Caco-2 (cell line): ENCODE measurements around the gene DDX21. TPM values are rescaled to one million over a fixed set of nuclear protein-coding genes. Genes with fewer than 3 reads are reported as not detected.

Source experiments
- BruUV-seq: library from RNA; stranded (reverse); fragments of 400-500 nt; replicated peaks from 2 replicates; lab custom pipeline; 2021; lab: Mats Ljungman, UMichigan
- CTCF ChIA-PET: fragments of 300-600 bp; sonication (Branson Sonifier 250); formaldehyde crosslinking; loops from one replicate; lab custom pipeline; 2022; ENCODE audit warnings: antibody characterized with exemption; lab: Charles Lee
- POLR2A ChIA-PET: fragments of 300-600 bp; sonication (Branson Sonifier 250); formaldehyde crosslinking; loops from one replicate; lab custom pipeline; 2022; ENCODE audit warnings: antibody characterized with exemption; lab: Charles Lee
- DNase-seq, 2 experiments: peaks; one replicate each; pipeline versions ENCODE4 v3.0.0 to v3.0.0-alpha.2; 2020 to 2022
- H3K27me3 ChIP-seq: replicated peaks from 2 replicates; pipeline ENCODE4 v1.6.0; 2011; ENCODE audit warnings: low read length; ENCODE audit not compliant: control insufficient read depth, insufficient read depth
- H3K36me3 ChIP-seq: 2 replicates; pipeline ENCODE4 v1.5.1; 2011; ENCODE audit warnings: low read length; ENCODE audit not compliant: control insufficient read depth, insufficient read depth
- H3K4me1 ChIP-seq: fragments of 250-450 bp; sonication (Bioruptor Pico); 2 replicates; pipeline ENCODE4 v1.5.1; 2020; ENCODE audit warnings: mild to moderate bottlenecking
- H3K4me3 ChIP-seq: 2 replicates; pipeline ENCODE4 v1.5.1; 2011; ENCODE audit warnings: low read depth, mild to moderate bottlenecking, control low read depth, low read length
- H3K9me3 ChIP-seq: fragments of 250-450 bp; sonication (Bioruptor Pico); 2 replicates; pipeline ENCODE4 v1.5.1; 2020; ENCODE audit warnings: mild to moderate bottlenecking, moderate library complexity
- H3K27ac Mint-ChIP-seq: one replicate; pipeline ENCODE4 v1.8.0; 2022; ENCODE audit warnings: mixed read lengths; ENCODE audit not compliant: unreplicated experiment
- H3K27me3 Mint-ChIP-seq: one replicate; pipeline ENCODE4 v1.8.0; 2022; ENCODE audit warnings: mixed read lengths; ENCODE audit not compliant: insufficient read depth, unreplicated experiment
- H3K36me3 Mint-ChIP-seq: one replicate; pipeline ENCODE4 v1.8.0; 2022; ENCODE audit warnings: mild to moderate bottlenecking, mixed read lengths; ENCODE audit not compliant: insufficient read depth, unreplicated experiment
- H3K4me1 Mint-ChIP-seq: one replicate; pipeline ENCODE4 v1.8.0; 2022; ENCODE audit warnings: low read depth, mixed read lengths; ENCODE audit not compliant: unreplicated experiment
- H3K4me3 Mint-ChIP-seq: one replicate; pipeline ENCODE4 v1.8.0; 2022; ENCODE audit warnings: mild to moderate bottlenecking, moderate library complexity, mixed read lengths; ENCODE audit not compliant: unreplicated experiment
- H3K9me3 Mint-ChIP-seq: one replicate; pipeline ENCODE4 v1.8.0; 2022; ENCODE audit warnings: mixed read lengths; ENCODE audit not compliant: unreplicated experiment
- intact Hi-C: fragments of 100-400 bp; cut with micrococcal nuclease; formaldehyde crosslinking; loops from one replicate; pipeline ENCODE4 v1.10.0; 2022; ENCODE audit not compliant: unreplicated experiment
- total RNA-seq: library from RNA; stranded (reverse); gene quantifications from 2 replicates; pipeline ENCODE4 v1.2.3, GENCODE V29; 2022
- TF ChIP-seq, protein P1 (sequence below), 2 experiments: fragments of 200-600 bp in 1 of 2; IDR thresholded peaks; 1 replicate in 1 of 2; 2 replicates in 1 of 2; pipeline versions ENCODE4 v1.5.1 to v1.8.0; 2011 to 2022; ENCODE audit warnings: antibody characterized with exemption in 1 of 2, control low read depth in 1 of 2, inconsistent platforms in 1 of 2, low read depth in 1 of 2, low read length in 1 of 2, mild to moderate bottlenecking in 1 of 2, moderate library complexity in 1 of 2; ENCODE audit not compliant: insufficient read depth in 1 of 2, severe bottlenecking in 1 of 2, unreplicated experiment in 1 of 2

The DDX21 gene
- total RNA-seq, 1 experiment from 2014 or later: 239 TPM

GRCh38 chr10:68957654-68958053 is 1.7 kb downstream of the DDX21 start:
- CTCF ChIA-PET: interaction anchor here (0.6 kb wide), 1 partner anchor 611 kb away, joined by 3 read pairs; no protein-coding TSS in a partner anchor
- Histone ChIP-seq H3K4me3 (peak overlapping the region; percentile 95), H3K9me3 (no peaks in the 10 kb centered on the region), H3K4me1 (peaks cover 11% of the 10 kb centered on the region), H3K27me3 (no peaks in the 10 kb centered on the region), H3K36me3 (no peaks in the 10 kb centered on the region)
- no TSS peak for BruUV-seq
- TF ChIP-seq, protein P1, sequence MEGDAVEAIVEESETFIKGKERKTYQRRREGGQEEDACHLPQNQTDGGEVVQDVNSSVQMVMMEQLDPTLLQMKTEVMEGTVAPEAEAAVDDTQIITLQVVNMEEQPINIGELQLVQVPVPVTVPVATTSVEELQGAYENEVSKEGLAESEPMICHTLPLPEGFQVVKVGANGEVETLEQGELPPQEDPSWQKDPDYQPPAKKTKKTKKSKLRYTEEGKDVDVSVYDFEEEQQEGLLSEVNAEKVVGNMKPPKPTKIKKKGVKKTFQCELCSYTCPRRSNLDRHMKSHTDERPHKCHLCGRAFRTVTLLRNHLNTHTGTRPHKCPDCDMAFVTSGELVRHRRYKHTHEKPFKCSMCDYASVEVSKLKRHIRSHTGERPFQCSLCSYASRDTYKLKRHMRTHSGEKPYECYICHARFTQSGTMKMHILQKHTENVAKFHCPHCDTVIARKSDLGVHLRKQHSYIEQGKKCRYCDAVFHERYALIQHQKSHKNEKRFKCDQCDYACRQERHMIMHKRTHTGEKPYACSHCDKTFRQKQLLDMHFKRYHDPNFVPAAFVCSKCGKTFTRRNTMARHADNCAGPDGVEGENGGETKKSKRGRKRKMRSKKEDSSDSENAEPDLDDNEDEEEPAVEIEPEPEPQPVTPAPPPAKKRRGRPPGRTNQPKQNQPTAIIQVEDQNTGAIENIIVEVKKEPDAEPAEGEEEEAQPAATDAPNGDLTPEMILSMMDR (IDR thresholded peaks at IDR 0.05; ENCODE audit: insufficient read depth in 1 of 2, low read depth in 1 of 2, low read length in 1 of 2, severe bottlenecking in 1 of 2, unreplicated experiment in 1 of 2): no peak
- H3K27ac Mint-ChIP-seq: peak overlapping the region; percentile 97
- POLR2A ChIA-PET: interaction anchor here (1.4 kb wide), 1 partner anchor 167 kb away, joined by 6 read pairs; no protein-coding TSS in a partner anchor
- H3K27me3 Mint-ChIP-seq: no peaks in the 10 kb centered on the region
- H3K36me3 Mint-ChIP-seq: peaks cover 69% of the 10 kb centered on the region
- no peaks in the 10 kb centered on the region for H3K9me3 Mint-ChIP-seq
- no peaks in the 10 kb centered on the region for H3K4me1 Mint-ChIP-seq
- intact Hi-C loops: loop anchor here (2.0 kb wide), 1 partner anchor 237 kb away; the partner anchor contains the start of gene CCAR1
- peak overlapping the region; percentile 92 for H3K4me3 Mint-ChIP-seq
- no peak for DNase-seq

- Mint-ChIP-seq H3K27ac (no peak overlapping the region), H3K9me3 (no peaks in the 10 kb centered on the region), H3K4me3 (no peak overlapping the region), H3K36me3 (peaks cover 92% of the 10 kb centered on the region), H3K4me1 (no peaks in the 10 kb centered on the region), H3K27me3 (no peaks in the 10 kb centered on the region)
- no peaks in the 10 kb centered on the region for H3K27me3 ChIP-seq
- peaks cover 3% of the 10 kb centered on the region; the same call in 1 of the 2 replicates for H3K36me3 ChIP-seq
- intact Hi-C loops: no loop called here
- TF ChIP-seq, protein P1 (IDR thresholded peaks at IDR 0.05; ENCODE audit: insufficient read depth in 1 of 2, low read depth in 1 of 2, low read length in 1 of 2, severe bottlenecking in 1 of 2, unreplicated experiment in 1 of 2): no peak
- no TSS peak for BruUV-seq
- H3K9me3 ChIP-seq: no peaks in the 10 kb centered on the region
- ChIA-PET POLR2A (interaction anchor here (0.6 kb wide), 2 partner anchors 27 to 188 kb away, joined by 3 read pairs; no protein-coding TSS in a partner anchor), CTCF (interaction anchor here (0.6 kb wide), 1 partner anchor 884 kb away, joined by 4 read pairs; no protein-coding TSS in a partner anchor)
- peaks cover 11% of the 10 kb centered on the region for H3K4me1 ChIP-seq
- no peak for DNase-seq
- H3K4me3 ChIP-seq: no peak overlapping the region
Measured at GRCh38 chr10:68959695-68960527, 3.9 kb downstream of the DDX21 start.

- DNase-seq: no peak
- no peak overlapping the region for H3K4me3 Mint-ChIP-seq
- POLR2A ChIA-PET: no interaction called here
- BruUV-seq: no TSS peak
- intact Hi-C loops: no loop called here
- Histone ChIP-seq H3K9me3 (no peaks in the 10 kb centered on the region), H3K27me3 (no peaks in the 10 kb centered on the region), H3K4me3 (no peak overlapping the region), H3K36me3 (peaks cover 3% of the 10 kb centered on the region), H3K4me1 (peaks cover 2% of the 10 kb centered on the region; the same call in 1 of the 2 replicates)
- peaks cover 98% of the 10 kb centered on the region for H3K36me3 Mint-ChIP-seq
- no peaks in the 10 kb centered on the region for H3K4me1 Mint-ChIP-seq
- H3K27me3 Mint-ChIP-seq: no peaks in the 10 kb centered on the region
- H3K9me3 Mint-ChIP-seq: no peaks in the 10 kb centered on the region
- TF ChIP-seq, protein P1 (IDR thresholded peaks at IDR 0.05; ENCODE audit: insufficient read depth in 1 of 2, low read depth in 1 of 2, low read length in 1 of 2, severe bottlenecking in 1 of 2, unreplicated experiment in 1 of 2): no peak
- CTCF ChIA-PET: no interaction called here
- H3K27ac Mint-ChIP-seq: no peak overlapping the region
Measured at GRCh38 chr10:68963151-68963550, 7.2 kb downstream of the DDX21 start.
